Measurements from ENCODE around the gene SAA2.
"Not testable (repeated sequence)": the region's sequence is repeated elsewhere in the genome, so short reads cannot be mapped to it uniquely, and the experiment has no call there.

The SAA2 gene

DNA sequence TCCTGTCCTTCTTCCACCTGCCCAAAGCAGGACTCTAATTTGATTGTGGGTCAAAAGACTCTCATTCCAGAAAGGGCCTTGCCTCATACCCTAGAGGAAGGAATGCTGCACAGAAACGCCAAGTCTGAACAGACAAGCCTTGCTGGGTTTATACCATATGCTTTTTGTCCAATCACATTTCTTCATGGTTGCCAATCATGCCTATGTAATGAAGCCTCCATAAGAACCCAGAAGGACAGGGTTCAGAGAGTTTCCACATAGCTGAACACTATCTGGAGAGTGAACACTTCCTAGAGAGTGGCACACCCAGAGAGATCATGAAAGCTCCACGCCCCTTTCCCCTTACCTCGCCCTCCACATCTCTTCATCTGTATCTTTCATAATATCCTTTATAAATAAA lies 4.8 kb upstream of the SAA2 start:
- DNase-seq (ENCODE audit: low read depth, low spot score): no peak

DNA sequence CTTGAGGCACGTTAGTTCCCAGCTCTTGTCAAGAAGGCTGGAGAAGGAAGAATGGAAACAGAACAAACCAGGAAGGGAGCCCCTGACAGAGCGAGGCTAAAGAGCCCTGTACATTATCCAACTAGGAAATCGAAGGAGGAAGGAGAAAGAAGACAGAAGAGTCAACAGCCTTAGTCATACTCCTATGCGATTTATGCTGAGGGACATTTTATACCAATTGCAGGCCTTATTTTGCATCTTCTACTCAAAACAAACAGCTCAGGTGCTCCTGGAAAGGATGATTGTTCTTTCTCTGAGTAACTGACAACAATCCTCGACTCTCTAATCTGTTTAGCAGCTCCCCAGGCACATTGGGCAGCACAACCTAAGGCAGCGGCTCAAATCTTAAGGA lies 1.3 kb downstream of the SAA2 start:
- not testable (repeated sequence) for DNase-seq (ENCODE audit: low read depth, low spot score)

DNA sequence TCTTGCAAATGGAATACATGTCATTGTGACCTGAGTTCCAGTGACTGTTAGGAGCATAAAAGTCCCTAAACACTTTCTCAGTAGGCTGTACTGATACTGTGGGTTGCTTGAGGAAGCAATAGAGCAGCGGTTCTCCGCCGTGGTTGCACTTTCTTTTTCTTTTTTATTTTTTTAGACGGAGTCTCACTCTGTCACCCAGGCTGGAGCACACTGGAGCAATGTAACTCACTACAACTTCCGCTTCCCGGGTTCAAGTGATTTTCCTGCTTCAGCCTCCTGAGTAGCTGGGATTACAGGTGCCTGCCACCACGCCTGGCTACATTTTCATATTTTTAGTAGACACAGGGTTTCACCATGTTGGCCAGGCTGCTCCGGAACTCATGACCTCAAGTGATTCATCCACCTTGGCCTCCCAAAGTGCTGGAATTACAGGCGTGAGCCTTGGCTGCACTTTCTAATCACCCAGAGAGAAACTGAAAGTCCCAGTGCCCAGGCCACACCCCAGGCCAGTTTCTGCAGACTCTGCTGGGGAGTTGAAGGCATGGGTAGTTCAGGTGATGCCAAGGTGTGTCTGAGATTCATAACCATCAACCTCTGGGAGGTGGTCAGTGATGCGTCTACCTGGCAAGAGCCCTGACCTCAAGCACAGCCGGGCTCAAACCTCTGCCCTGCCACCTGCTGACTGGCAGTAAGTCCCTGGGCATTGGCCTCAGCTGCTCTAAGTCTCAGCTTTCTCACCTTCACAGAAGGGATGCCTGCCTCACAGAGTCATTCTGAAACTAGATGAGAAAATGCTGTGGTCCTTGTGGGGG lies 1.9 kb downstream of the SAA2 start:
- not testable (repeated sequence) for DNase-seq (ENCODE audit: low read depth, low spot score)

DNA sequence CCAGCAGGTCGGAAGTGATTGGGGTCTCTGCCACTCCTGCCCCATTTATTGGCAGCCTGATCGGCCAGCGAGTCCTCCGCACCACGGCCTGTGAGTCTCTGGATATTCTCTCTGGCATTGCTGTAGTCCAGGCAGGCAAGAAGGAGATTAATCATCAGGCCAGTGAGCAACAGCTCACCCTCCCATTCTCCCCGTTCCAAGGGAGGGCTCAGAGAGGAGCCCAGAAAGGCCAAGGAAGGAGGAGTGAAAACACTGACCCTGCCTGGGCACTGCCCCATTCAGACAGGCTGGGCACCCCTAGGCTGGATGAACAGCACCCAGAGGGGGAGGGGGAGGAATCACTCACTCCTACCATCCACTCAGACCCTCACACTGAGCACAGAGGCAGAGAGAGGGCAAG lies 3.1 kb downstream of the SAA2 start:
- DNase-seq (ENCODE audit: low read depth, low spot score): no peak

DNA sequence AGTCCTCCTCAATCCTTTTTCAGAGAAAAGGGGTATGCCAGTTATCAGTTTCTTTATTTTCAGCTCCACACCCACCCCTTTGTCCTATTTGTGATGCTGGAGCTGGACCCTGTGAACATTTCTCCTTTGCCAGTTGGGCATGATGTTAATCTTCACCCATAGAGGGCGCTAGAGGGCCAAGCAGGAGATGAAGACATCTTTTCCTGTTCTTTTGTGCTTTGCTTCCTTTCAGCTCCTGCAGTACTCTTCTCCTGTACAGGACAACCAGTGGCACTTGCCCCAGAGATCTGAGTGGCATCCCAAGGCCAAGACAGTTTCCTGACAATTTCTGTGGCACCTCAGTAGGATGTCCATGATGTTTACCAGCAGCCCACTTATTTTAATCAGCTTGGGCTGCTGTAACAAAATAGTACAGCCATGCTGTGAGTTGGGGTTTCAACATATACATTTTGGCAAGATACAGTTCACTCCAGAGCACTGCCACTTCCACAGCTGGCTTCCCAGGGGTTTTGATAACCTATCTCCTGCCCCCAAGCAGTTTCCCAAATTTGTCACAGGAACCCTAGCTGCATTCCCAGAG lies 4.6 kb downstream of the SAA2 start:
- peak; percentile 46 for DNase-seq (ENCODE audit: low read depth, low spot score)

DNA sequence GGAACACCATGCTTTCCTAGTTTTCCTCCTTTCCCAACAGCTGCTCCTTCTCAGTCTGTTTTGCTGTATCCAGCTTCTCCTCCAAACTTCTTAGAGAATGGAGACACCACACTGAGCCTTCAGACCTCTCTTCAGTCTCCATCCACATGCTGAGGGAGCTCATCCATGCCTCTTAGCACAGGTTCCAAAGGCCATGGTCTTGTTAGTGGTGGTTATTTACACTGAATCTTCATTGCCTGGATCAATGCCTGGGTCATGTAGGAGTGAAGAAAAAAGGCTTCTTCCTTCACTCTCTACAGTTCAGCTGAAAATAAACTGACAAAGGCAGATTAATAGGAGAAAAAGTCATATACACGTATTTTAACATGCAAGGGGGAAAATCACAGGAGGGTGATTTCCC lies 8.8 kb downstream of the SAA2 start:
- no peak for DNase-seq (ENCODE audit: low read depth, low spot score)

DNA sequence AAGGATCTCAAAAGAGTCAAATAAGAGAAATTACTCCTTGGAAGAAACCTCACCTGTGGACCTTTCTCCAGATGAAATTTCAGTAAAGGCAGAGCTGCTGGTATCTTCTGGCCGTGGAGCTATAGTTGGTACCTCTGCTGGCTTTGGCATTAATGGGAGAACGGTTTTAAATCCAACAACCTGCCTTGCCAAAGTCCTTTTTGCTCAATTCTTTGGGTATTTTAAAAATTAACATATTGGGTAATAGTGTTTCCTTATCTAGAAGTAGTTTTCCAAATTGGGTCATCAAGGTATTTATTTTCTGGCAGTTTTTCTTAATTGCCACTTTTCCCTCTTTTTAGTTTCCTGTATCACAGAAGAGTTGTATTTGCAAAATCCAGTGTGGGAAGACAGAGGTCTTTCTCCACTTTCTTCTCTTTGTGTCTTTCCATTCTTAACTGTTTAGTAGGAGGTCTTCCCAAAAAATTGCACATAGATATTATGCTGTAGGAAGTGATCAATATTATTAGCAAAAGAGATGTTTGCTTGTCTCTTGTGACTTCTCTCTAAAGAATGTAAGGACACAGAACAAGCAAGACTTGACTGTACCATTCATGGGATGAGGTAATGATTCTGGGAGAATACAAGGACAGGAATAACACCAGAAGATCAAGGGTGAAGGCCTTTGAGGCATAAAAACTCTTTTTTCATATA lies 11.7 kb downstream of the SAA2 start, which contains the start of gene SAA4:
Gene SAA4, minus strand, starts transcription at position 139 of the 693 bp plus-strand sequence. CDS start 876 bp downstream, outside the sequence.
- DNase-seq (ENCODE audit: low read depth, low spot score): no peak

DNA sequence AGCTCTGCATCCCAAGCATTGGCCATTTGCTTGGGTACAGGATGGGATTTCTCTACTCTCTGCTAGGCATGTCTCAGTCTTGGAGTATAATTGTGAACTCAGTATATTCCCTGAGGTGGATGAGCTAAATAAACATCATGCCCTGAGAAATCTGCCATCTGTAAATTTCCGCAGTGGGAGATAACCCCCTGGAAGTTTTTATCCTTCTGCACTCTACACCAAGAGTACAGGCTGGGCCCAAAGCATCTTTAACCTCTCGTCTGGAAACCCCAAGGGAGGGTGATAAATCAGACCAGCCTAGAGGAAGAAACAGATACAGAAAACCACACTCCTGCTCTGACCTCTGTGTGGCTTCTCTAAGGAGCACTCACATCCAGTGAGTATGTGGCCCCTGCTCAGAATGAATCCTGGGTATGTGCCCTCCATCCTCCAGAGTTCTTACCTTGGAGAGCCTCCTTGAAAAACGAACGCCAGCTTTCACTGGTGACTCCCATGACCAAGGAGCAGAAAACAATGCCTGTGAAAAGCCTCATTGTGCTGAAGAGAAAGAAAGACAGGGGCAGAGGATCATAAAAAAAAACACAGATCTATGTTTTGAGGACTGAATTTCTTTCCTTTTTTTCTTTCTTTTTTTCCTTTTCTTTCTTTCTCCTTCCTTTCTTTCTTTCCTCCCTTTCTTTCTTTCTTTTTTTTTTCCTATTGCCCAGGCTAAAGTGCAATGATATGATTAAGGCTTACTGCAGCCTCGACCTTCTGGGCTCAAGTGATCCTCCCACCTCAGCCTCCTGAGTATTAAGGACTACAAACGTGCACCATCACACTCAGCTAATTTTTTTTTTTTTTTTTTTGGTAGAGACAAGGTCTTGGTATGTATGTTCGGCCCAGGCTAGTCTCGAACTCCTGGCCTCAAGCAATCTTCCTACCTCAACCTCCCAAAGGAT lies 12.8 kb downstream of the SAA2 start:
- no peak for DNase-seq (ENCODE audit: low read depth, low spot score)

DNA sequence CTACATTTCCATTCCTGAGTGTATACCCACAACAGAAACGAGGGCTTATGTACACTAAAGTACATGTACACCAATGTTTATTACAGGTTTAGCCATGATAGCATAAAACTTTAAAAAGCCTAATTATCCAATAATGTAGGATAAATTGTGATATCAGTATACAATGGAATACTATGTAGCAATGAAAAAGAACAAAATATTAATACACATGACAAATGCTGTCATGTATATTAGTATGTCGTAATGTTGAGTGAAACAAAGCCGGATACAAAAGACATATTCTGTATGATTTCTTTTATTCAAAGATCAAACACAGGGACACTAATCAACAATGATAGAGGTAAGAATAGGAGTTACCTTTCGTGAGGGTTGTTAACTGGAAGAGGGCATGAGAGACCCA lies 14.6 kb downstream of the SAA2 start:
- no peak for DNase-seq (ENCODE audit: low read depth, low spot score)

DNA sequence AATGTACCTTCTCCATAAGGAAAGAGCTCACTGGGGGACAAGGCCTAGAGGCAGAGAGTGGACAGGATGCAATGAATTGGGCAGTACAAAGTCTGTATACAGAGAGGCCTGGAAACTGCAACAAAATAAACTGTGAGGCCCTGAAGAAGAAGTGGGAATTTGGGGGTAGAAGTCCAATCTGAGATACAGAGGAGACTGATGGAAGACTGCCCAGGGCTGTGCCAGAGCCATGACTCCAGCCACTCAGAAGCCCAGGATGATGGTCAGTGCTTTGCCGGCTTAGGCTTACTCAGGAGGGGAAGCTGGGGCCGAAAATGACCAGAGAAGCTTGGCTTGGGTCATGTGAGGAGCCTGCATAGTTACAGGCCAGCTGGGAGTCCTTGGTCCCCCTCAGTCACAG lies 17.6 kb downstream of the SAA2 start:
- no peak for DNase-seq (ENCODE audit: low read depth, low spot score)

DNA sequence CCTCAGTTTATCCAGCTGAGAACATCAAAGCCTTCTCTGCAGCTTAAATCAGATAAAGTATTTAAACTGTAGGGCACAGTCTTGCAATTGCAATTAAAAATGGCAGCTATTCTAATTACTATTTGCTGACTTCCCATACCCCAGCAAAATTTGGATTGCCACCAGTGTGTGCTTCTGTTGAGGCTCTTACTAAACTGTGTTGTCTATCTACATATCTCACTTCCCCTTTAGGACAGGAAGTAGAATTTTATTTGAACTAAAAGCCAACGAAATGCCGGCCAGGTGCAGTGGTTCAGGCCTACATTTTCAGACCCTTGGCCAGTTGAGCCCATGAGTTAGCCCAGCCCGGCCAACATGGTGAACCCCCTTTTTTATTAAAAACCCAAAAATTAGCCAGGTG lies 19.0 kb downstream of the SAA2 start:
- DNase-seq (ENCODE audit: low read depth, low spot score): no peak

DNA sequence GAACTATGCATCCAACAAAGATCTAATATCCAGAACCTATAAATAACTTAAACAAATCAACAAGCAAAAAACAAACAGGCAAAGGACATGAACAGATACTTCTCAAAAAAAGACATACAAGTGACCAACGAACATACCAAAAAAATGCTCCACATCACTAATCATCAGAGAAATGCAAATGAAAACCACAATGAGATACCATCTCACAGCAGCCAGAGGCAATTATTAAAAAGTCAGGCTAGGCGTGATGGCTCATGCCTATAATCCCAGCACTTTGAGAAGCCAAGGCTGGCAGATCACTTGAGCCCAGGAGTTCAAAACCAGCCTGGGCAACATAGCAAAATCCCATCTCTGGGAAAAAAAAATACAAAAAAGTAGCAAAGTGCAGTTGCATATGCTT lies 22.6 kb downstream of the SAA2 start:
- no peak for DNase-seq (ENCODE audit: low read depth, low spot score)

DNA sequence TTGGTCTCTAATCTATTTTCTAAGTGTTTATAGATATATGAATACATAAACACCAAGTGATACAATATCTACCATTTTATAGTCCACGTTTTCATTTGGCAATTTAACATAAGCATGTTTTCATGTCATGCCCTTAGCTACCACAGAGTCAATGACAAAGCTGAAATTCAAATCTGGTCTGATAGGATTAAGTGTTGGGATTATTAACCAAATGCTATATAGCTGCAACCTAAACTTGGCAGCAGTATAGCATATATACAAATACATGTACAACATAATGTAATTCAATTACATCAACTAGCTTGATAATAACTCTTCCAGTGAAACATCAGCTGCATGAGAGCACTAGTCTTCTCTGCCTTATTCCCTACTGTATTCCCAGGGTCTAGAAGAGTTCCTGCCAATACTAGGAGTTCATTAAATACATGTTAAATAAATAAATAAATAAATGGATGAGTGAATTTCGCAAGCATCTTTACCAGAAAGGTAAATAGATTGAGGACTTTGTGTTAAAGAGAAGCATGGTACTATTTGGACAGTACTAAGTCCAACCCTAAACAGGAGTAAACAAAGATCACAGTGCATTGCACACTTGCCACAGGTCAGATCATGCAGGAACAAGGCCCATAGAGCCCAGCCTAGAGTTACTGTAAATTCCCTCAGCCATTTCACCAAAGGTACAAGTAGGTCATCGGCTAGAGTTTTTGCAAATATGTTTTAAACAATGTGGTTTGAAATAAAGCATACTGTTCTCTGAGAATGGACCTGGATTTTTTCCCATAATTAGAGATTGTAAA lies 24.7 kb downstream of the SAA2 start:
- no peak for DNase-seq (ENCODE audit: low read depth, low spot score)

DNA sequence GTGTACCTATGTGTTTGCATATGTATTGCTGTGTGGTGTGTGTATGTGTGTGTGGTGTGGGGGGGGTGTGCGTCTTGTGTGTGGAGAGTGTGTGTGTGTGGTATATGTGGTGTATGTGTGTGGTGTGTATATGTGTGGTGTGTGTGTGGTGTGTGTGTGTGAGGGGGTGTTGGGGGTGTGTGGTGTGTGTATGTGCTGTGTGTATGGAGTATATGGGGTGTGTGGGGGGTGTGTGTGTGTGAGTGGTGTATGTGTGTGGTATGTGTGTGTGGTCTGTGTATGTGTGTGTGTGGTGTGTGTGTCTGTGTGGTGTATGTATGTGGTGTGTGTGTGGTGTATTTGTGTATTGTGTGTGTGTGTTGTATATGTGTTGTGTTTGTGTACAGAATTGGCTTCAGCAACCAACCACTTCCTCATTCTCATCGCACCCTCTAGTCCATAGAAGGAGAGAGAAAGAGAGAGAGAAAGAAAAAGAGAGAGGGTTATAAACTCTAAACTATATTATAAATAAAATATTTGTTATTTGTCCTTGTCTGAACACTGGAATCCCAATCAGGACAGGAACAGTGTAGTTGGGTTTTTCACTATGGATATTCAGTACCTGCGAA lies 25.6 kb downstream of the SAA2 start:
- no peak for DNase-seq (ENCODE audit: low read depth, low spot score)

DNA sequence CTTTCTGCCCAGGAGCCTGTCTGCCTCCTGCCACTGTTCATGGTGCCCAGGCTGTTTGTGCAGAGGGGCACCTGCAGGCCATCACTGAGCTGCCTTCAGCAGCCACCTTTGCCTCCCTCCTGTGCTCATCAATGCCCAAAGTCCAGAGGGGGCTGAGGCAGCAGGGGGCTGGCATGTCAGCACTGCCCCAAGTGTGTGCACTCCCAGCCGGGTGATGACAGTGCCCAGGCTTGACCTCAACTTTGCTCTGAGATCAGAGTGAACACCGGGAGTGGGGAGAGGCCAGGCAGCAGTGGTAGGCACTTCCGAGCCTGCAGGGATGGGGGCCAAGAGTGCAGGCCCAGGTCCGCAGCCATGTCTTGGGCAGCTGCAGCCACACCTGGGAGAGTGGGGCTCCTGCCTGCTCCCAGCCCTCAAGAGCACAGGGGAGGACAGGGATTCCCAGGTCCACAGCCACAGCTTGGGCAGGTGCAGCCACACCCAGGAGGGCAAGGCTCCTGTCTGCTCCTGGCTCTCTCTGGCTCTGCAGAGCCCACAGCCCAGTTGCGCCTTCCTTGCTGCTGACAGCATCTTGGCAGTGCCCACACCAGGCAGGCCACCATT lies 27.1 kb downstream of the SAA2 start:
- no peak for DNase-seq (ENCODE audit: low read depth, low spot score)

DNA sequence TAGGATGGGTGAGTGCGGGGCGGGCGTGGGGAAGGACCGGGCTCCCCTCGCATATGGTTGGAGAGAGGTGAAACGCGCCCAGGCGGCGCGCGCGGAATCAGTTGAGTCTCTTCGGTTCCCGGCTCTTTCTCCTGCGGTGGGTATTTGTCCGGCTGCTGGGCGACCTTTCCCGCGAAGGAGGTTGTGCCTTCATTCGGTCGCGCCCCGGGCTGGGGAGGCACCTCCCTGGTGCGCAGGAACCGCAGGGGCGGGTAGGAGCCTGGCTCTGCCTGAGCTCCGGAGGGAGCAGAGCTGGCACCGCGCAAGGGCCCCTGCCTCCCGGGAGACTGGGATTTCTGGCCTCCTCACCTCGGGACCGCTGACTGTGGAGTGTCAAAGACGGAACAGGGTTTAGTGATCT lies 39.4 kb downstream of the SAA2 start:
- DNase-seq (ENCODE audit: low read depth, low spot score): no peak

DNA sequence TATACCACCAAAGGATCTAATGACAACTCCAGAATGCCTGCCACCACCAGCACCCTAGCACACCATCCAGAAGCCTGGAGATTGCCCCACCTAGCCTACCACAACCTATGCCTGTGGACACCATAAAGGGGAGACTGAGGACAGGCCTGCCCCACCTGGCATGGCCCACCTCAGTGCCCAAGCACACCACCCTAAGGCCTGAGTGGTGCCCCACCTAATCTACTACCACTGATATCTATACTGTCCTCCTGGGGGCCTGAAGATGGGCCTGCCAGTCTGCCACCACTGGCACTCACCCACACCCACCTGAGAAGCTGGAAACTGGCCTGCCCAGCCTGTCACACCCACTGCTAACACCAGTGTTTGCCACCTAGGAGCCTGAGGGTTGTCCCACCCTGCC lies 43.7 kb downstream of the SAA2 start:
- DNase-seq (ENCODE audit: low read depth, low spot score): no peak

DNA sequence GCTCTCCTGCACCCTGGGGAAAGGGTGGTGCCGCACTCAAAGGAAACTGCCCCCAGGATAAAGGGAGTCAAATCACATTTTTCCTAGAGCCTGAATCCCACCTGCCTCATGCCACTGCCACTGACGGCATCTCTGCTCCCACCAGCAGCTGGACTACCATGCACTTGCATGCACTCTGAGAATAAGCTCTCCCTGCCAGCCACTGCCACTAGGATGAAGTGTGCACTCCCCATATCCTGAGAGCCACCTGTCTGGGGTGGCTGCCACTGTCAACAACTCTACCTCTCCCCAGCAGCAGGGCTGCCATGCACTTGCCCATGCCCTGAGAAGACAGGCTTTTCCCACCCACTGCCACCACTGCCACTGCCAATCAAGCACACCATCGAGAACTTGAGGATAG lies 44.2 kb downstream of the SAA2 start:
- no peak for DNase-seq (ENCODE audit: low read depth, low spot score)

DNA sequence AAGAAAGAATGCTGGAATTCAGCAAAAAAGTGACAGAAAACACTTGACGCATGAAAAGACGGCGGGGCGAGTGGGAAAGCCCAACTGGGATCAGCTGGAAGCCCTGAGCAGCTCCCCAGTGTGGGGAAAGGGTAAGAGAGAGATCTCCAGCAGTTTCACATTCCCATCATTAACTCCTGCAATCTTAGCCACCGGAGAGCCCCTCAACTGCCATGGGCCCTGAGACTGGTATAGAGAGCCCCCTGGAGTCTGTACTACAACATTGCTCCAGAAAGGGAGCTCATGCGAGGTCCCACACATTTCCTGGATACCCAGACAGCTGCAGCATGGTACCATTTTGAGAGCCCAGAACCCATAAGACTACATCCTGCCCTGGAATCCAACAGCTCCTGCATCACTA lies 44.7 kb downstream of the SAA2 start:
- no peak for DNase-seq (ENCODE audit: low read depth, low spot score)

DNA sequence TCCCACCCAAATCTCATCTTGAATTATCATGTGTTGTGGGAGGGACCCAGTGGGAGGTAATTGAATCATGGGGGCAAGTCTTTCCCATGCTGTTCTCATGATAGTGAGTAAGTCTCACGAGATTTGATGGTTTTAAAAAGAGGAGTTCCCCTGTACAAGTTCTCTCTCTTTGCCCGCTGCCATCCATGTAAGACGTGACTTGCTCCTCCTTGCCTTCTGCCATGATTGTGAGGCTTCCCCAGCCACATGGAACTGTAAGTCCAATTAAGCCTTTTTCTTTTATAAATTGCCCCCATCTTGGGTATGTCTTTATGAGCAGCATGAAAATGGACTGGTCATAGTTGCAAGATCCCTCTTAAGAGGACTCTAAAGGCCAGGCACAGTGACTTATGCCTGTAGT lies 50.7 kb downstream of the SAA2 start:
- not testable (repeated sequence) for DNase-seq (ENCODE audit: low read depth, low spot score)
